Endothelial cell of umbilical vein (primary cell): ENCODE results near the gene EED. TPM values are rescaled to one million over a fixed set of nuclear protein-coding genes. Genes with fewer than 3 reads are reported as not detected.

ENCODE experiments used
- BruUV-seq: library from RNA; stranded (reverse); fragments of 400-500 nt; replicated peaks from 2 replicates; lab custom pipeline; 2021; lab: Mats Ljungman, UMichigan
- CTCF ChIA-PET: fragments of 300-600, 350-600 bp; sonication (Branson Sonifier 250); formaldehyde crosslinking; loops from one replicate; lab custom pipeline; 2021; ENCODE audit warnings: antibody characterized with exemption, inconsistent platforms; lab: Charles Lee
- POLR2A ChIA-PET: fragments of 300-600, 350-600 bp; sonication (Branson Sonifier 250); formaldehyde crosslinking; loops from one replicate; lab custom pipeline; 2021; ENCODE audit warnings: antibody characterized with exemption, inconsistent platforms; lab: Charles Lee
- DNase-seq: peaks from one replicate; pipeline ENCODE4 v3.0.0-alpha.2; 2011; ENCODE audit warnings: low read depth, low spot score
- FAIRE-seq: peaks from 2 replicates; lab custom pipeline; 2011; peaks lifted over from hg19 to GRCh38; lab: Jason Lieb, UNC
- H2AFZ ChIP-seq: 2 replicates; pipeline ENCODE4 v1.6.0; 2012; ENCODE audit warnings: low read depth, low read length, control low read depth, inconsistent platforms
- H3K27ac ChIP-seq: 2 replicates; pipeline ENCODE4 v1.5.1; 2011; ENCODE audit warnings: low read depth, mild to moderate bottlenecking, control low read depth, low read length, moderate library complexity; ENCODE audit not compliant: insufficient read depth
- H3K27me3 ChIP-seq, 2 experiments: 2 replicates each; pipeline versions ENCODE4 v1.6.0 to v1.6.1; 2011; ENCODE audit warnings: low read length in 2 of 2, mixed read lengths in 1 of 2; ENCODE audit not compliant: control insufficient read depth in 2 of 2, insufficient read depth in 2 of 2
- H3K36me3 ChIP-seq, 2 experiments: 2 replicates in 1 of 2; 3 replicates in 1 of 2; pipeline ENCODE4 v1.5.1; 2011; ENCODE audit warnings: low read length in 2 of 2, mild to moderate bottlenecking in 1 of 2, moderate library complexity in 1 of 2; ENCODE audit not compliant: control insufficient read depth in 2 of 2, insufficient read depth in 2 of 2; ENCODE audit errors: extremely low read depth in 1 of 2
- H3K4me1 ChIP-seq: 3 replicates; pipeline ENCODE4 v1.5.1; 2011; ENCODE audit warnings: mild to moderate bottlenecking, low read length; ENCODE audit not compliant: control insufficient read depth, insufficient read depth; ENCODE audit errors: extremely low read depth
- H3K4me2 ChIP-seq: 2 replicates; pipeline ENCODE4 v1.6.1; 2011; ENCODE audit warnings: low read length, control low read depth, mixed read lengths; ENCODE audit not compliant: insufficient read depth
- H3K4me3 ChIP-seq, 3 experiments: fragments of 200-600 bp in 1 of 3; sonication (generic), shearing (Covaris generic) in 1 of 3; replicated peaks in 1 of 3; 2 replicates each; pipeline ENCODE4 v1.5.1; 2011 to 2016; ENCODE audit warnings: control low read depth in 3 of 3, low read length in 3 of 3, mild to moderate bottlenecking in 2 of 3, inconsistent platforms in 1 of 3, low read depth in 1 of 3, moderate library complexity in 1 of 3; ENCODE audit not compliant: insufficient read depth in 1 of 3
- H3K79me2 ChIP-seq: 2 replicates; pipeline ENCODE4 v1.6.0; 2012; ENCODE audit warnings: low read length, inconsistent platforms; ENCODE audit not compliant: control insufficient read depth, insufficient read depth
- H3K9ac ChIP-seq: replicated peaks from 2 replicates; pipeline ENCODE3; 2011; ENCODE audit warnings: low read length, control low read depth; ENCODE audit not compliant: insufficient read depth; ENCODE audit errors: extremely low read depth
- H3K9me1 ChIP-seq: replicated peaks from 3 replicates; pipeline ENCODE4 v1.6.0; 2011; ENCODE audit warnings: mild to moderate bottlenecking, low read length; ENCODE audit not compliant: control insufficient read depth, insufficient read depth; ENCODE audit errors: extremely low read depth
- H3K9me3 ChIP-seq: replicated peaks from 2 replicates; pipeline ENCODE4 v1.5.1; 2012; ENCODE audit warnings: low read length, inconsistent platforms; ENCODE audit not compliant: control insufficient read depth, insufficient read depth
- H4K20me1 ChIP-seq: replicated peaks from 2 replicates; pipeline ENCODE3; 2011; ENCODE audit warnings: mild to moderate bottlenecking, low read length; ENCODE audit not compliant: control insufficient read depth, insufficient read depth; ENCODE audit errors: extremely low read depth
- CTCF ChIP-seq, 2 donors: IDR thresholded peaks; 1 replicate in 1 of 2; 2 replicates in 1 of 2; pipeline ENCODE4 v1.5.1; 2011; ENCODE audit warnings: low read length in 2 of 2, mild to moderate bottlenecking in 2 of 2, moderate library complexity in 2 of 2, control low read depth in 1 of 2, inconsistent platforms in 1 of 2, low read depth in 1 of 2; ENCODE audit not compliant: insufficient read depth in 1 of 2; ENCODE audit errors: extremely low read depth in 1 of 2
- EZH2 ChIP-seq: IDR thresholded peaks from 2 replicates; pipeline ENCODE4 v1.6.1; 2012; ENCODE audit warnings: borderline replicate concordance, low read depth, mild to moderate bottlenecking, moderate library complexity, low read length, inconsistent platforms; ENCODE audit not compliant: severe bottlenecking
- FOS ChIP-seq: IDR thresholded peaks from 2 replicates; pipeline ENCODE4 v1.6.1; 2011; ENCODE audit warnings: mild to moderate bottlenecking, low read length, moderate library complexity, borderline replicate concordance; ENCODE audit not compliant: insufficient read depth
- GATA2 ChIP-seq: IDR thresholded peaks from 2 replicates; pipeline ENCODE4 v1.7.0; 2011; ENCODE audit warnings: low read depth, mild to moderate bottlenecking, moderate library complexity, mixed read lengths, low read length; ENCODE audit not compliant: insufficient read length, insufficient read depth
- JUN ChIP-seq: IDR thresholded peaks from 2 replicates; pipeline ENCODE4 v1.6.1; 2011; ENCODE audit warnings: borderline replicate concordance, low read depth; ENCODE audit not compliant: insufficient read length, insufficient read depth
- MAX ChIP-seq: IDR thresholded peaks from 2 replicates; pipeline ENCODE4 v1.6.1; 2011; ENCODE audit not compliant: insufficient read depth, insufficient read length
- MYC ChIP-seq: IDR thresholded peaks from one replicate; pipeline ENCODE4 v1.6.1; 2011; ENCODE audit warnings: mild to moderate bottlenecking, low read depth, low read length
- POLR2A ChIP-seq: IDR thresholded peaks from 2 replicates; pipeline ENCODE4 v1.6.1; 2012; ENCODE audit warnings: low read depth, mild to moderate bottlenecking, control low read depth, low read length
- POLR2AphosphoS5 ChIP-seq: IDR thresholded peaks from 2 replicates; pipeline ENCODE4 v1.6.1; 2012; ENCODE audit warnings: low read depth, mild to moderate bottlenecking, control low read depth, low read length, moderate library complexity; ENCODE audit not compliant: insufficient read depth
- dilution Hi-C: fragments of 300-500 bp; cut with MboI; formaldehyde crosslinking; loops from one replicate; pipeline ENCODE4 v1.15.0; 2019; ENCODE audit warnings: low sequenced_read_pairs; ENCODE audit not compliant: extremely low pct_ligation_motif_present
- intact Hi-C: fragments of 100-400 bp; cut with micrococcal nuclease; formaldehyde crosslinking; loops from one replicate; pipeline ENCODE4 v1.10.0; 2022
- polyA plus RNA-seq, 4 experiments: library from polyadenylated mRNA; depleted of rRNA in 3 of 4; stranded (reverse) in 3 of 4; unstranded in 1 of 4; fragments of >200 nt; gene quantifications; 2 replicates each; pipeline versions ENCODE4 v1.2.1 to v1.2.3, GENCODE V29; 2011 to 2012; ENCODE audit warnings: missing spikeins in 1 of 4
- total RNA-seq: library from RNA; stranded (reverse); gene quantifications from 2 replicates; pipeline ENCODE4 v1.2.3, GENCODE V29; 2021

The EED gene
- total and polyA plus RNA-seq, 2 donors (not counting 3 experiments of a cell fraction or from before 2014, with no cell fraction given) = 9.4 to 21.8 TPM

GRCh38 chr11:86262387-86262786 lies 17.8 kb downstream of the EED start:
- intact Hi-C loops = no loop called here
- H3K9me1 ChIP-seq = no peaks in the 10 kb centered on the region
- H3K79me2 ChIP-seq = no peaks in the 10 kb centered on the region
- no peak overlapping the region for H3K4me2 ChIP-seq
- peaks cover 2 to 7% of the 10 kb centered on the region in 2 experiments for H3K36me3 ChIP-seq
- no peak overlapping the region for H2AFZ ChIP-seq
- no peak for TF ChIP-seq POLR2A
- H3K9ac ChIP-seq = no peak overlapping the region
- no peaks in the 10 kb centered on the region for H3K27me3 ChIP-seq
- ChIA-PET POLR2A (interaction anchor here (0.7 kb wide), 1 partner anchor 9 kb away, joined by 6 read pairs; no protein-coding TSS in a partner anchor), CTCF (interaction anchor here (0.8 to 2.2 kb wide), 2 partner anchors 44 to 408 kb away, joined by 3 to 8 read pairs; partner anchors contain the start of gene CCDC83)
- no peaks in the 10 kb centered on the region for H3K4me1 ChIP-seq
- H3K27ac ChIP-seq = no peak overlapping the region
- FAIRE-seq (no peak), DNase-seq (no peak)
- H3K9me3 ChIP-seq = no peaks in the 10 kb centered on the region
- dilution Hi-C loops = no loop called here
- H3K4me3 ChIP-seq = no peak overlapping the region
- BruUV-seq = no TSS peak
- no peaks in the 10 kb centered on the region for H4K20me1 ChIP-seq

GRCh38 chr11:86264649-86265048 lies 20.1 kb downstream of the EED start:
- no peaks in the 10 kb centered on the region for H3K9me3 ChIP-seq
- H3K4me1 ChIP-seq = no peaks in the 10 kb centered on the region
- no peak overlapping the region for H3K27ac ChIP-seq
- H2AFZ ChIP-seq = no peak overlapping the region
- no peaks in the 10 kb centered on the region for H3K9me1 ChIP-seq
- FAIRE-seq (no peak), DNase-seq (no peak)
- no peak overlapping the region for H3K4me3 ChIP-seq
- no TSS peak for BruUV-seq
- H3K36me3 ChIP-seq = peaks cover 2 to 4% of the 10 kb centered on the region in 2 experiments
- ChIA-PET POLR2A (no interaction called here), CTCF (no interaction called here)
- H3K27me3 ChIP-seq = no peaks in the 10 kb centered on the region
- H3K9ac ChIP-seq = no peak overlapping the region
- intact Hi-C loops = no loop called here
- H4K20me1 ChIP-seq = no peaks in the 10 kb centered on the region
- TF ChIP-seq CTCF (IDR thresholded peaks at IDR 0.05; ENCODE audit: extremely low read depth in 1 of 2, insufficient read depth in 1 of 2, low read depth in 1 of 2, low read length in 2 of 2) (no peak), GATA2 (no peak), POLR2A (no peak), MAX (no peak), MYC (no peak), FOS (no peak), JUN (no peak), EZH2 (no peak), POLR2AphosphoS5 (no peak)
- peaks cover 3% of the 10 kb centered on the region for H3K79me2 ChIP-seq
- H3K4me2 ChIP-seq = no peak overlapping the region
- dilution Hi-C loops = no loop called here
